ENCODE data around the gene SLC66A2.

Gene SLC66A2

DNA sequence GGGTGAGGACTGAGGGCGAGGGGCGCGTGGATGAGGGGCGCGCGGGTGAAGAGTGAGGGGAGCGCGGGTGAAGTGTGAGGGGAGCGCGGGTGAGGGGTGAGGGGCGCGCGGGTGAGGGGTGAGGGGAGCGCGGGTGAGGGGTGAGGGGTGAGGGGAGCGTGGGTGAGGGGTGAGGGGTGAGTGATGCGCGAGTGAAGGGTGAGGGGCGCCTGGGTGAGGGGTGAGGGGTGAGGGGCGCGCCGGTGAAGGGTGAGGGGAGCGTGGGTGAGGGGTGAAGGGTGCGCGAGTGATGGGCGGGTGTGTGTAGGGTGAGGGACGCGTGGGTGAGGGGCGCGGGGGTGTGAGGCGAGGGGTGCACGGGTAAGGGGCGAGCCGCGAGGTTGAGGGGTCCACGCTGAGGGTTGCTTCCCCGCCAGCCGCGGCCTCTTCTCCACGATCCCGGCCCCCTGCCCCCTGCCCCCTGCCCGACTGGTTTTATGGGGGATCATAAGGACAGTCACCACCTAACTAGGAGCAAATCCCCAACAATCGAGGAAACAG is 1.1 kb upstream of the SLC66A2 start:
- peak in 1 of 56 donors; percentile 58 for DNase-seq

DNA sequence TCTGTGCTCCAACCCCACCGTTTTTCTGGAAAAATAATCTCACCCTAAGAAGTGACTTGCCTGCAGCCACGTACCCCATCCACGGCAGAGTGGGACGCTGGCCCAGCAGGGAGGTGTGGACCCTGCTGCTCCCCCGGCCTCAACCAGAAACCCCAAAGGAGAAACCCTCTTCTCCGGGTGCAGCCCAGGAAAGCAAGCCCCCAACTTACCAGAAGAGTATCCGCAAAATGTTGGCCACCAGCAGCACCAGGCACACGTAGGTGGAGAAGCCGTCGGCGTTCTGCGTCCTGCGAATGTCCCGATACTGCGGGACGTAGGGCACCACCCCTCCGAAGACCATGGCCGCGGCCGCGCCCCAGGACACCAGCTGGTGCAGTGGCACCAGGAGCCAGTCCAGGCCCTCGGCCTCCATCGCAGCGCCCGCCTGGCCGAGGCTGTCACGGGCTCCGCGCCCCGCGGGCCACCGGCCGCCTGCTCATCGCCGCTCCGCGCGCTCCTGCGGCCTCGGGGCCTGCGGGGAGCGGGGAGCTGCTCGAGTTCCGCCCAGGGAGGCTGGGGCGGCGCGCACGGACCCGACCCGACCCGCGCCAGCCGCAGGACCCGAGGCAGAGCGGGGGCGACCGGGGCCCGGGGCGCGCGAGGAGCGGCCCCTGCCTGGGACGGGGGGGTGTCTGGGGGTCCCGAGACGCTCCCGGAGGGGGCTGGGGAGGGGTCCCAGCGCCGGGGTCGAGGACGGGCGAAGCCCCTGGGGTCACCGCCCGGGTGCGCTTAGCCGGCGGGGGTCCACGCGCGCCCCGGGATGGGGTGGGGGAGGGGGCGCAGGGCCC is 725 bp downstream of the SLC66A2 start:
- DNase-seq = no peak

DNA sequence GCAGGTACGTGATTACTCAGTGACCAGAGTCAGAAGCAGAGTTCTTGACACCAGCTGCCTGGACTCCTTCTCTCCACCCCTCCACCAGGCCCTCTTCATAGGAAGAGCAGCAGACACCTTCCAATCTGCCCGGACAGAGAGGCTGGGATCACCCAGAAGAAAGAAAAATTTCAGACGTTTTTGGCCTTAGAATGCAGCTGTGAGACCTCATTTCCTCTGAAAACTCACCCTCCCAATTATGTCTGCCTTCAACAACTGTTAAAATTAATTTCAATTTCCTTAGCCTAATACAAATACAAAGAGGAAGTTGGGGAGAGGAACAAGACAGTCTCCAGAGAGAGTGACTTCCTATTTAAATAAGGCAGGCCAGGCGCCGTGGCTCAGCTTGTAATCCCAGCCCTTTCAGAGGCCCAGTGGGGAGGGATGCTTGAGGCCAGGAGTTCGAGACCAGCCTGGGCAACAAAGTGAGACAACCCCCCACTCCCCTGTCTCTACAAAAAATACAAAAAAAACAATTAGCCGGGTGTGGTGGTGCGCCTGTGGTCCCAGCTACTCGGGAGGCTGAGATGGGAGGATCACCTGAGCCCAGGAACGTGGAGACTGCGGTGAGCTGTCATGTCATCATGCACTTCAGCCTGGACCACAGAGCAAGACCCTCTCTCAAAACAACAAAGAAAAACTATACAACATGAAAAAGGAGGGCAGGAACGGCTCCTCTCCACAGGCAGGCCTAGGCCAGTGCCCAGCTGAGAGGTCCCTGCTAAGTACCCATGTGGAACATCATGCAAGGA is 1.6 kb downstream of the SLC66A2 start:
- DNase-seq = no peak

GRCh38 chr18:79948719-79949411 is 2.6 kb downstream of the SLC66A2 start:
- no peak for DNase-seq

- DNase-seq = no peak
These were observed 3.4 kb downstream of the SLC66A2 start for GRCh38 chr18:79947881-79948610.

DNA sequence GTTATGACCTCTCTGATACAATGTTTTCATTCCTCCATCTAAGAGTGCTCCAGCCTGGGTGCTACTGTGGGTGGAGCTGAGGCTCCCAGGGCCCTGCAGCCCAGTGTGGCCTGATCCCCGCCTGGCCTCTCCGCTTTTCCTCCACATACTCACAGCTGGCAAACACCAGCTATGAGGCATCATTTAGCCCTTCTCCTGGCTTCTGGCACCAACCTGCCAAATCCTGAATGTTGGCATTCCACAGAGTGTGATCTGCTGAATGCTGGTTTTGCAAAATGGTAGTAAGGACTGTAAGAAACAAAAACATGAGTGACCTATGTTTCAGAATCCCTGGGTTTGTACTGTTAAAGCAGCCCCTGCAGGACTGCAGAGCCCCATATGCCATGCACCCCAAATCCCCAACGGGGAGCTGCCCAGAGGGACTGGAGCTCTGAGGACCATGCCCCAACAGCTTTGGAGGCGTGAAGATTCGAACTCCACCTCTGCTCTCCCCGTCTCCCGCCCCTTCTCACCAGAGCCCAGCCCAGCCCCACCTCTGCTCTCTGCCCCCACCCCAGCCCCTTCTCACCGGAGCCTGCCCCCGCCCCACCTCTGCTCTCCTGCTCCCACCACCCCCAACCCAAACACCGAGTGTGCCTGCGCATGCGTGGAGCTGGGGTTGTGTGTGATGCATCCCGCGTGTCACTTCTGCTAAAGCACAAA is 4.2 kb downstream of the SLC66A2 start:
- DNase-seq = no peak

DNA sequence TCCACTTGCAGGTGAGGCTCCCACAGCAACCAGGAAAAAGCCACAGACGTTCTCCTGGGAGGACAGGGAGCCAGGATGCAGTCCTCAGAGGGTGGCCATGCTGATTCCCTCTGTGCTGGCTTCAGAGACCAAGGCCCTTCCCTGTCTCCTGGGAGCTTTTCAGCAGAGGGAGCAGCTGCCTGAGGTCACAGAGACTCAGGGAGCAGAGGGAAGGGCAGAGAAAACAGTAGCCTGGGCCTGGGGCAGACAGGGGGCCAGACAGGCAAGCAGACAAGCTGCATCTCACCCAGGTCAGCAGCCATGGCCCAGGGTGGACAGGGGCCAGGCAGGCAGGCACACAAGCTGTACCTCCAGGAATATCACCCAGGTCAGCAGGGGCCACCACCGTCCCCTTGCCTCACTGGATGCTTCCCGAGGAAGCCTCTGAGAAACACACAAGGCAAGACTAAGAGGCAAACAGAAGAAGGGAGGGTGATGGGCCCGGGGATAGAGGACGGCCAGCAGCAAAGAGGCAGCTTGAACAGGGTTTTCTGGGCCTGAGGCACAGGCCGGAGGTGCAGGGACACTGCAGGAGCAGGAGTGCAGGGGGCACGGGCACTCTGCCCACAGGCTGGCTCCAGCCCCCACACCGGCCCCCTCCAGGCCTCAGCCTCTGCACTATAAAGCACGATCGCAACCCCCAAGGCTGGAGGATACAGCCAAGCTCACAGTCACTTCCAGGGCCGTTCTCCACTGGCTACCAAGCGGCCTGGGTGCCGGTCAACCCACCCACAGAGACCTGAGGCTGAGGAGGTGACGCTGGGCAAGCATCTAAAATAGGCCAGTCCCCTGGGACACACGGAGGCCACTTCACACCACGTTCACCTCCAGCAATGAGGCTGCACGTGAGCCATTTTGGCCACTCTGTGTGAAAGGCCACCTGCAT is 6.1 kb downstream of the SLC66A2 start:
- no peak for DNase-seq

- no peak for DNase-seq
These were observed 6.7 kb downstream of the SLC66A2 start for GRCh38 chr18:79944746-79945117.

DNA sequence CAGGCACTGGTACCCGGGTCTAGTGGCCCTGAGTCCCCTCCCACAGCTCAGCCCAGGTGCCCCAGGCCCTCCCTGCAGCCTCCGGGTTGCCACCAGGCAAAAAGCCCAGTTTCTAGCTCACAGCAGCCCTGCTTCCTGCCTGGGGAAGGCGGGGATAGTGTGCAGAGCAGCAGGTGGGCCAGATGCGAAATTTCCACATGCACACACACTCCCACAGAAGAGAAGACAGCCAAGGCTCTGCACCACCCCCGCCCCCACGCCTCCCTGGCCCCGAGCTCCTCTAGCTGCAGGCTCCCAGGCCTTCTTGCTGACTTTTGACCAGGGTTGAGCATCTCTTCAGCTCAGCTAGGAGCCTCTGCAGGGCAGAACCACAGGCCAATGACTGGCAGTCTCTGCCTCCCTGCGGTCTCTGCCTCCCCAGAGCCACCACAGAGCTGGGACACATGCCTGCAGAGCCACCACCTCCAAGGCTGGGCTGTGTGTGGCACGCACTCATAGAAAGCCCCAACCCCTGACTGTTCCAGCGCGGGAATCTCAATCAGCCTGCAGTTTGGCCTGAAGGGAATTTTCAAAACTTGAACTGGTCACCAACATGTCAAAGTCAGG is 7.2 kb downstream of the SLC66A2 start:
- DNase-seq = peak in 3 of 56 donors; percentile 15 to 41 (median 34)

- DNase-seq = no peak
These were observed 7.8 kb downstream of the SLC66A2 start for GRCh38 chr18:79943608-79944125.

DNA sequence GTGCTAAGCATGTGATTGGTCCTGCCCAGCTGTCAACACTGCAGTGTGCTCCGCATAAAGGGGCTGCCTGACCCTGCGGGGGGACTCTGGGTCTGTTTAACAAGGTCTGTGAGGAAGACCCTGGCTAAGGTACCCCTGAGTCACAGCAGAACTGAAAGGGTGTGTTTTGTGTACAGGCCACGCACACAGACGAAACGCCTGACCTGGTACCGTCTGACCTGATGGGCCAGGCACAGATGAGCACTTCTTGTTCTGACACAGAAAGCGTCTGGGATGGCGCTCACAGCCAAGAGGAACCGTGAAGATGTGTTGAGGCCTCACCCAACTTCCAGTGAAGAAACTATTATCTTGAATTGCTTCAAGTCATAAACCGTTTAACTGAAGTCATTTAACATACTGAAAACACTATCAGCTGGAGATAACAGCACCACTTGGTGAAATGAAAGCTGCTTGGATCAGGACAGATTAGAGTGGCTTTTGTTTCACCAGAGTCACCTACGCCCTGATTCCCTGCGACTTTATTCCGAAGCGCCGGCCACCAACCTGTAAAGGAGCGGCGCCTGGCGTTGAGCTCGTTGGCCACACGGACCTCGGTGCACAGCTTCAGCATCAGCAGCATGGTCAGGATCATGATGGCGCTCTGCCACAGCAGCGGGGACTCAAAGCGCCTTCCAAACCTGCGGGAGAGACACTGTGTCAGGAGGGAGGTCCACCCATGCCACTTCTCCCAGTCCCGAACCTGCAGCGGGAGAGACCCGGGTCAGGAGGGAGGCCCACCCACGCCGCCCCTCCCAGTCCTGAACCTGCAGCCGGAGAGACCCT is 8.5 kb downstream of the SLC66A2 start:
- DNase-seq = no peak

DNA sequence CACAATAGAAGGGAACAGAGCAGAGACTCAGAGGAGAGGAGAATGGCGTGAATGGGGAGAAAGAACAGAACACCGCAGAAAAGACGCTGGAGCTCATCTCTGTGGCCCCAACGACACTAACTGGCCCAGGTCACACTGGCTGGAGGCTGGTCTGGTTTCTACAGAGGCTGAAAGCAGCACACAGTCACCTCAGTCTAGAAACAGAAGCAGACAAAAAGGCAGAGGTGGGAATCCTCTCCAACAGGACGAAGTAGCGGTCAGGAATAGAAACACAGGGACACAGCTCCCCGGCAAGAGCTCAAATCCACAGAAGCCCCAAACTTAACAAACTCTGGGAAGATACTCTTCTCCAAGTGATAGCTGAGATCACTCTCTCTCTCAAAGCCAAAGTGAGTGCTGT is 9.2 kb downstream of the SLC66A2 start:
- DNase-seq = no peak

GRCh38 chr18:79941473-79942119 is 9.9 kb downstream of the SLC66A2 start:
- peak in 6 of 56 donors; percentile 40 to 55 (median 44) for DNase-seq

- no peak for DNase-seq
These were observed 10.5 kb downstream of the SLC66A2 start for GRCh38 chr18:79940814-79941472.

GRCh38 chr18:79940126-79940813 is 11.2 kb downstream of the SLC66A2 start:
- DNase-seq = no peak

- no peak for DNase-seq
These were observed 12.4 kb downstream of the SLC66A2 start for GRCh38 chr18:79939096-79939495.
